ENCODE measurements around the gene RBP2.

GRCh38 chr3:139439278-139439677 is 37.0 kb downstream of the RBP2 start:
- no peak for TF ChIP-seq CTCF (IDR thresholded peaks at IDR 0.05; ENCODE audit: low read length)
- no peak for TF ChIP-seq EZH2 (IDR thresholded peaks at IDR 0.05; ENCODE audit: borderline replicate concordance, low read length)
